ENCODE data around the gene SDHAF2.
A peak's percentile ranks its signal among the peaks of the same experiment; 100 is the strongest.
"Not testable (repeated sequence)": the region's sequence is repeated elsewhere in the genome, so short reads cannot be mapped to it uniquely, and the experiment has no call there.

SDHAF2 gene

DNA sequence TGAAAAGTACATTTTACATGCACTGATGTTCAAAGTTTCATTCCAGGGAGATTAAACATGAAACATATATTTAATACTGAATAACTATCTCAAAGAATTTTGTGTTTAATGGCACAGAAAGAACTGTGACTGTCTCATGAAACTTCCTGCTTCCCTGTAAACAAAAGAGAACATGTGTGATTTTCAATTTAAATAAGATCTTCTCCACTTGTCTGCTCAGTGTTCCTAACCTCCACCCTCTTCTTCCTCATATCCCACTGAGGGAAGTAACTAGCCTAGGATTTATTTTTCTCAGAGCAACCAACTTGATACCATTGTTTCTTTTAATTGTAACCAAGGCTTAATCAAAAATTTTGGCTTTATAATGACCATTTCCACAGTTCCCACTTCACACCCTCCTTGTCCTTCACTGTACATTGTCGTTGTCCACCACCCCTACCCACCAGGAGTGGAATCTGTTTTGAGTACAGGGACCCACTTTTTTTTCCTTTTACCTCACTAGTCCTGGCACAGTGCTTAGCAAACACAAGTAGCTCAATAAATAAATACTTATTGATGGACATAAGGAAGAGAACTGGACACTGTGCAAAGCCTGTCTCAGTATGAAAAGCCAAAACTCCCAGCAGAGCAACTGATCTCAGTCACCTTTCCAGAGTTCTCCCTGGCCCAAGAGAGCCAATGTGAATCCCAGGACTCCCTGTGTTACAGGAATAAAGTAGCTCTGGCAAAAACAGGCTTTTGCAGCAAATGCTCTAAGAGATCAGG, 4.4 kb upstream of the SDHAF2 start:
- no peak for DNase-seq (ENCODE audit: low read depth in 2 of 2, low spot score in 1 of 2)

DNA sequence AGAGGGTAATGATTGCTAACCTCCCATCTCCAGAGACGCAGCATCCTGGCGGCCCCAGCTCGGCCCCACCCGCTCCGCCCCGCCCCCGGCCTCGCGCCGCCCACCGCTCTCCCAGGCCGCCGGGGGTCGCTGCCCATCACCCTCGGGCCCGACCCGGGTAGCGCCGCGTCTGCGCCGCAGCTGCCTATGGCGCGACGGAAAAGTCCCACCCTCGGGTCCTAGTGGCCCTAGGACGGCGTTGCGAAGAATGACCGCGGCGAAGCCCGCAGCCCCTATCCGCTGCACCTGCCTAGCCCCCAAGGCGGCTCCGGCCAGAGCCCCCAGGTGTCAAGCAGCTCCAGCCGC, 606 bp upstream of the SDHAF2 start:
- peak; percentile 15 to 50 for DNase-seq (ENCODE audit: low read depth in 2 of 2, low spot score in 1 of 2)

DNA sequence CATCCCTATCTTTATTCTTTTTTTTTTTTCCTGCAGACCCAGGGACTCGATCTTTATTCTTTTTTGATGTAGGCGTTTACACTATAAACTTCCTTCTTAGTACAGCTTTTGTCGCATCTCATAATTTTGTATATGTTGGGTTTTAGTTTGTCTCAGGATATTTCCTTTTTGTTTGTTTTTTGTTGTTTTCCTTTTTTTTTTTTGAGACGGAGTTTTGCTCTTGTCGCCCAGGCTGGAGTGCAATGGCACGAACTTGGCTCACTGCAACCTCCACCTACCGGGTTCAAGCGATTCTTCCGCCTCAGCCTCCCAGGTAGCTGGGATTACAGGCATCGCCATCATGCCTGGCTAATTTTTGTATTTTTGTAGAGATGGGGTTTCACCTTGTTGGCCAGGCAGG, 915 bp downstream of the SDHAF2 start:
- not testable (repeated sequence) for DNase-seq (ENCODE audit: low read depth in 2 of 2, low spot score in 1 of 2)

DNA sequence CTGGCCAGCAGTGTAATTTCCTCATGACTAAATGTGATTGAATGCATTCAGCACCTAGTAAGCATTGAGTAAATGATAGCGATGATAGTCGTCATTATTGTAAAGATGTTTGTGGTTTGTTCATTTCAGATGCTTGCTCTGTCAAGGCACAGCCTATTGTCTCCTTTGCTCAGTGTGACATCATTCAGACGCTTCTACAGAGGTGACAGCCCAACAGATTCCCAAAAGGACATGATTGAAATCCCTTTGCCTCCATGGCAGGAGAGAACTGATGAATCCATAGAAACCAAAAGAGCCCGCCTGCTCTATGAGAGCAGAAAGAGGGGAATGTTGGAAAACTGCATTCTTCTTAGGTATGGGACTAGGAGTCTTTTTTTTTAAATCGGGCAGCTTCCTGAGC, 7.6 kb downstream of the SDHAF2 start:
- no peak for DNase-seq (ENCODE audit: low read depth in 2 of 2, low spot score in 1 of 2)

DNA sequence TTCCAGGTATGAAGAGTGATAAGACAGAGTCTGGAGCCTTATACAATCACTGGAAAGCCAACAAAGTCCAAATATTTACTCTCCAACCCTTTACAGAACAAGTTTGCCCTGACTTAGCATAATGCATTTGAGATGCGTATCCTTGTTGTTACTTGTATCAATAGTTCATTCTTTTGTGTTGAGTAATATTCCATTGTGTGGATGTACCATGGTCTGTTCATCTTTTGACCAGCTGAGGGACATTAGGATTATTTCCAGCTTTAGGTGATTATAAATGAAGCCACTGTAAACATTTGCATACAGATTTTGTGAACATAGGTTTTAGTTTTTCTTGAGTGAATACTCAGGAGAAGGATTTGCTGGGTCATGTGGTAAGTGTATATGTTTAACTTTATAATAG, 9.7 kb downstream of the SDHAF2 start:
- DNase-seq (ENCODE audit: low read depth in 2 of 2, low spot score in 1 of 2), result no peak

DNA sequence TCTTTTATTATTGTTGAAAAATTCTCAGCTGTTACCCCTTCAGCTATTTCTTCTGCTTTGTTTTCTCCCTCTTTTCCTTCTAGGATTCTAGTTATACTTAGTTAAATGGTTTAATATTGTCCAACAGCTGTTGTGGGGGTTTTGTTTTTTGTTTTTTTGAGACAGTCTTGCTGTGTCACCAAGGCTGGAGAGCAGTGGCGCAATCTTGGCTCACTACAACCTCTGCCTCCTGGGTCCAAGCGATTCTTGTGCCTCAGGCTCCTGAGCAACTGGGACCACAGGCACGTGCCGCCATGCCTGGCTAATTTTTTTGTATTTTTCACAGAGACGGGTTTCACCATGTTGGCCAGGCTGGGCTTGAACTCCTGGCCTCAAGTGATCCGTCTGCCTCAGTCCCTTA, 12.7 kb downstream of the SDHAF2 start:
- DNase-seq (ENCODE audit: low read depth in 2 of 2, low spot score in 1 of 2), result no peak

DNA sequence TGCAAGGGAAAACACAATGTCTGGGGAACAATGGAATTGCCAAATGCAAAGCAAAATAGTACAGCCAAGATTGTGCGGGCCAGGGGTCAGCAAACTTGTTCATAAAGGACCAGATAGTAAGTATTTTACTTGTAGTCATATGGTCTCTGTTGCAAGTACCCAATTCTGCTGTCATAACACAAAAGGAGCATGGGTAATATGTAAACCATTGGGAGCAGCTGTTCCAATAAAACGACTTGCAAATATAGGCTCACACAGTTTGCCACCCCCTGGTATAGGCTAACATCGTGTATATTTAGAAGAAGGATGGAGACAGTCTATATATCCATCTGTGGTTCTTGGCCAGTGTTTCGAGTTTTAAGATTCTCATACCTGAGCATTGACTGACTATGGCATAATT, 15.6 kb downstream of the SDHAF2 start:
- DNase-seq (ENCODE audit: low read depth in 2 of 2, low spot score in 1 of 2), result no peak

DNA sequence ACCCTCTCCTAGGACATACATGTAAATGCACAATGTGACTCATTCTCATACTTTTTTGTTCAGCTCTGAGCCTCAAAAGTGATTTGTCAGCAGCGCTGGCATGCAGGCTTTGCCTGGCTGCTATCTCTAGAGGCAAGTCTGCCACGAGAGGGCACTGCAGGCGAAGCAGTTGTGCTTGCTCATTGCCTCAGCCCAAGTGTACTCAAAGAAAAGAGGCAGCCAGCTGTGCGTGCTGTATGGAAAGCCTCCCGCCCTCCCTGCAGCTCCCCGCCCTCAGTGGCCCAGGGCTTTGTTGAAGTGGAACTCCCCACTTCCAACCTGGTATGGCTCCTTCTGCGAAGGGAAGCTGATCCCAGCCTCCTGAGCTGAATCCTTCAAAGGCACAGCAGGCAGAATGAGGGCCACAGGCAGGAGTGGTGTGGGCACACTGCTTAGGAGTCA, 16.3 kb downstream of the SDHAF2 start:
- peak; percentile 18 to 32 for DNase-seq (ENCODE audit: low read depth in 2 of 2, low spot score in 1 of 2)

DNA sequence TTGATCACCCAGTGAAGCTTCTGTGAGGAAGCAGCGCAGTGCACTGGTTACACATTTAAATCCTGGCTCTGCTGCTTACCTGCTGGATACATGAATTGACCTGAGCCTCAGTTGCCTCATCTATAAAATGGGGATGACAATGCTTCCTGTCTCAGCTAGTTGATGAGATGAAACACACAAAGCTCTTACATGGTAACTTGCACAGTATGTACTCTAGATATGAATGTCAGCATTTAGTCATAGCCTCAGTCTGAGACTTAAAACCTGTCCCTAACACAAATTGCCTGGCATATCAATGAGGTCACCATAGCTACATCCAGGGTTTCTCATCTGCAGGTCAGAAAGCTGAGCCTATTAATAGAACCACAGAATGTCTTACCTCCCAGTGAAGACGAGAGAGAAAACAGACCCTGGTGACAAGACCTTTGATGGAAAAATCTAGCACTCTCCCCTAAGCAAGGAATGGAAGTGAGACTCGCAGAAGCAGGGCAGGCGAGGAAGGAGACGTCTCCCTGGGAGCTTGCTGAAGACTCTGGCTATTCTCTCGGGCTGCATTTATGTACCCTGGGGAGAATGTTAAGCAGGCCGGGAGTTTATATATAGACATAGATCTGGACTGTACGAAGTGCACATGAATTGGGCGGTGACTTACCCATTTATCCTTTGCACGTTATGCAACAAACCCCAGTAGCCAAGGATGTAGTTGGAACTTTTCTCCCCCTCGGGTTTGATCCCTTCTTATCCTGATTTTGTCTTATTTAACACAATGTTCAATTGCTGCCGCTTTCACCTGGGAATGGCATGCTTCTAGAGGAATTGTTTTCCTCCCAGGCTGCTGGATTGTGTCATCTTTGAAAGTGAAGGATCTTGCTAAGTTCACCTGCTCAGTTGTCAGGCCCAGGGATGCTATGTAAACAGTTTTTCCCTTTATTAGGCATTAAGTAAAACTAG, 18.0 kb downstream of the SDHAF2 start:
- DNase-seq (ENCODE audit: low read depth in 2 of 2, low spot score in 1 of 2), result no peak

DNA sequence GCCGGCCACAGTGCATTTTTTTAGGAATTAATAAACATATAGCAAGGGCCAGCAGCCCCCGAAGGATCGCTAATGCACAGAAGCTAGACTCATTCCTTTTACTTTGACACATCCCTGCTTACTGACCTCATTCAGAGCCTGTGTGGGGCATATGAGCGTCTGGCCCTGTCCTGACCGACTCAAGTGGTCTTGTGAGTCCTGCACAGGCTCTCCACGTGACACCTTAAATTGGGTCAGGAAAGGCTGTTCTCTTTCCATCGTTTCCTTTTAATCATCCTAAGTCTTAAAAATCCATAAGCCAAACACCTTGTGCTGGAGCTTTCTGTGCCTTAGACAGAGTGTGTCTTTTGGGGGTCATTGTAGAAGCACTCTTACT, 18.6 kb downstream of the SDHAF2 start:
- DNase-seq (ENCODE audit: low read depth in 2 of 2, low spot score in 1 of 2), result no peak

DNA sequence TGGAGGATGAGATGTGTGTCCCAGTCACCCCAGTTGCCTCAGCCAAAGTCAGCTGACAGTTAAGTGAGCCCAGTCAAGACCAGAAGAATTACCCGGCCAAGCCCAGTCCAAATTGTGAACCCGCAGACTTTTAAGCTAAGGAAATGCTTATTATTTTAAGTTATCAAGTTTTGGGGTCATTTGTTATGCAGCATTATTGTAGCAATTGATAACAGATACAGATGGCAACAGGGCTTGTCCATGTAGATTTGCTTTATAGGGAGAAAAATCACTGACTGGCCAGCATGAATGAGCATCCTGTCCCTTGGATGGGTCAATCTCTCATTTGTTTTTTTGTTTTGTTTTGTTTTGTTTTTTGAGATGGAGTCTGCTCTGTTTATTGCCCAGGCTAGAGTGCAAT, 22.9 kb downstream of the SDHAF2 start:
- no peak for DNase-seq (ENCODE audit: low read depth in 2 of 2, low spot score in 1 of 2)

DNA sequence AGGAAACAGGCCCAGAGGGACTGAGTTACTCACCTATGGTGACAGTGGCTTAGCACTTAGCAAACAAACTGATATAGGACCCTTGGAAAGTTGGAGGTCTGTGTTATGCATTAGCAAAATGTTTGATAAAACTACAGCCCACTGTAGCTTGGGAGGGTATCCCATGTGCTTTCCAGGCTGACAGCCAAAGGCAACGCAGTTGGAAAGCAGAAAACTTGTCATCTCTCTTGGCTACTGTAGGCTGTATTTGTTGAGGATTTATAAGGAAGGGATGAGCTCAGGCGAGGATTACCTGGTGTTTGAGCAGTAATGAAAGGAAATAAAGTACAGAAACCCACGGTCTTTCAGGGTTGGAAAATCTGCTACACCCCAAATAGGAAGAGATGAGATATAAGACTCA, 23.8 kb downstream of the SDHAF2 start:
- DNase-seq (ENCODE audit: low read depth in 2 of 2, low spot score in 1 of 2), result no peak

DNA sequence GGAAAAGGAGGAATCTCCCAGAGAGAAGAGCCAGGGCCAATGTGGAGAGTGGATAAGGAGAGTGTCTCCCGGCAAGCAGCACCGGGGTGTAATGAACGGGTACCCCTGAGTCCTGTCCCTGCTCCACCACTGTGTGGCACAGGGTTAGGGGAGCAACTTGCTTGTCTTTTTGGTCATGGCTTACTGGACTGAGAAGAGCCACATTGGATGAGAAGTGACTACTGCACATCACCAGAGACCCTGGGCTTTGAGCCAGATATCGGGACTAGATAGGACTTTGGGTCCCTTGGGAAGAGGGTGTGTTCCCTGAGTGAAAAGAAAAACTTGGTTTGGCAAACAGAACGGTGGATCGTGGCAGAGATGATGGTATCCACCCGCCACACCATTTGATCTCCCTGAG, 24.6 kb downstream of the SDHAF2 start:
- DNase-seq (ENCODE audit: low read depth in 2 of 2, low spot score in 1 of 2), result no peak

DNA sequence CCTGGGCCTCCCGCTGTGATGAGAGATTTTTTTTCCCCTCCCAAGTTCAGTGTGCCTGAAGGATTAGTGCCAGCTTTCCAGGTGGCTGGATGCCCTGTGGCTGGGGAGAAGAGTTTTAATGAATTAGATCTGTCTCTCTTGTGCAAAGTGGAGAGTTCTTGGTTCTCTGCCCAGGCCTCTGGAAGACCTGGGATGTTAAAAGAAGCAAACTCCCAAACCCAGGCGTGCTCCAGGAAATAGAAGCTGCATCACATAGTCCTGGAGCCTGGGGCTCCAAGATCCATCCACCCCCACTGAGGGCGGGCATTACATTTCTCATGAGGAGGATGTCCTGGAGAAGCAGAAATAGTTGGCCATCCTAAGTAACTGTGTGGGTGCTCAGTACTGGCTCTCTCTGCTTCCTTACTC, 30.6 kb downstream of the SDHAF2 start:
- DNase-seq (ENCODE audit: low read depth in 2 of 2, low spot score in 1 of 2), result no peak

DNA sequence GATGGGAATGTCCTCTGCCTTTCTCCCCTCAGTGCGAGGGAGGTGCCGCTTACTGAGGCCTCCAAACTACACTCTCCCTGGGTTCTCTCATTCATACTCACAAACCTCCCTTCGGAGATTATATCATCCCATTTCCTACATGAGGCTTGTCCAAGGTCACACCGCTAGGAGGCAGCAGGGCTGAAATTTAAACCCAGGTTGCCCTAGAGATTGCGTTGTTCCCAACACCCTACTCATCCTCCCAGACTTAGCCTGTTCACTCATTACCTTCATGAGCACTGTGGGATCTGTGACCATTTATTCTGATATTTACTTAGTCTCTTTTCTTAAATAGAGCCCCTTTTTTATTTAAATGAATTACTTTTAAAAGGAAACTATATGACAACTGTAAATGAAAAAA, 31.1 kb downstream of the SDHAF2 start:
- no peak for DNase-seq (ENCODE audit: low read depth in 2 of 2, low spot score in 1 of 2)

DNA sequence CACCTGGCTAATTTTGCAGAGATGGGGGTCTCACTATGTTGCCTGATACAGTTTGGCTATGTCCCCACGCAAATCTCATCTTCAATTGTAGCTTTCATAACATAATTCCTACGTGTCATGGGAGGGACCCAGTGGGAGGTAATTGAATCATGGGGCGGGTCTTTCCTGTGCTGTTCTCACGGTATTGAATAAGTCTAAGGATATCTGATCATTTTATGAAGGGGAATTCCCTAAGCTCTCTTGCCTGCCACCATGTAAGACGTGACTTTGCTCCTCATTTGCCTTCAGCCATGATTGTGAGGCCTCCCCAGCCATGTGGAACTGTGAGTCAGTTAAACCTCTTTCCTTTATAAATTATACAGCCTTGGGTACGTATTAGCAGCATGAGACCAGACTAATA, 37.7 kb downstream of the SDHAF2 start:
- DNase-seq (ENCODE audit: low read depth in 2 of 2, low spot score in 1 of 2), result not testable (repeated sequence)

DNA sequence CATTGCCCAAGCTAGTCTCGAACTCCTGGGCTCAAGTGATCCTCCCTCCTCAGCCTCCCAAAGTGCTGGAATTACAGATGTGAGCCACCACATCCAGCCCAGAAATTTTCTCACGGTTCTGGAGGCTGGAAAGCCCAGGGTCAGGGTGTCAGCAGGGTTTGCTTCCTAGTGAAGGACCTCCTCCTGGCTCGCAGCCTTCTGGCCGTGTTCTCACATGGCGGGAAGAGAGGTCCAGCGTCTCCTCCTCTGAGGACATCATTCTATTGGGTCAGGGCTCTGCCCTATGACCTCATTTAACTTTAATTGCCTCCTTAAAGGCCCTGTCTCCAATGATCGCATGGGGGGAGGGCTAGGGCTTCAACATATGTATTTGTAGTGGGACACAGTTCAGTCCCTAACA, 38.1 kb downstream of the SDHAF2 start:
- no peak for DNase-seq (ENCODE audit: low read depth in 2 of 2, low spot score in 1 of 2)

DNA sequence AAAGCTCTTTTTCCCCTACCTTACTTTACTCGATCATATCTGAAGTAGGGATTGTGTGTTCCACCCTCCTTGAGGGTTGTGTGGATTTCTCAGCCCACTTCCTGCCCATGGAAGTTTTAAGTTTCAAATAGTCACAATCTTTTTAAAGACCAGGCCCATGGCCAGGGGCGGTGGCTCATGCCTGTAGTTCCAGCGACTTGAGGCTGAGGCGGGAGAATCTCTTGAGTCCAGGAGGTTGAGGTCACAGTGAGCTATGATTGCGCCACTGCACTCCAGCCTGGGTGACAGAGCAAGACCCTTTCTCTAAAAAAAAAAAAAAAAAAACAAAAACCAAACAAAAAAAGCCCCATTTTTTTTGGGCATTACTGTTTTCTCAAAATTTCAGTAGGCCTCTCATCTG, 42.4 kb downstream of the SDHAF2 start:
- DNase-seq (ENCODE audit: low read depth in 2 of 2, low spot score in 1 of 2), result no peak

DNA sequence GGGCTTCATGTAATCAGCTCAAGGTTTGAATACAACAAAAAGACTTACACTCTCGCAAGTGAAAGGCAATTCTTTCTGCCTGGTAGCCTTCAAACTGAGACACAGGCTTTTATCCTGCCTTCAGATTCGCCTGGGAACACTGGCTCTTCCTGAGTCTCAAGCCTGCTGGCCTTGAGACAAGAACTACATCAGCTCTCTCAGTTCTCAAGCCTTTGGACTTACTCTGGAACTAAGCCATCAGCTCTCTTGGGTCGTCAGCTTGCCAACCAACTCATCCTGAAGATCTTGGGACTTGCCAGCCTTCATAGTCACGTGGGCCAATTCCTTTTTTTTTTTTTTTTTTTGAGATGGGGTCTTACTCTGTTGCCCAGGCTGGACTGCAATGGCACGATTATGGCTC, 42.9 kb downstream of the SDHAF2 start:
- DNase-seq (ENCODE audit: low read depth in 2 of 2, low spot score in 1 of 2), result no peak

DNA sequence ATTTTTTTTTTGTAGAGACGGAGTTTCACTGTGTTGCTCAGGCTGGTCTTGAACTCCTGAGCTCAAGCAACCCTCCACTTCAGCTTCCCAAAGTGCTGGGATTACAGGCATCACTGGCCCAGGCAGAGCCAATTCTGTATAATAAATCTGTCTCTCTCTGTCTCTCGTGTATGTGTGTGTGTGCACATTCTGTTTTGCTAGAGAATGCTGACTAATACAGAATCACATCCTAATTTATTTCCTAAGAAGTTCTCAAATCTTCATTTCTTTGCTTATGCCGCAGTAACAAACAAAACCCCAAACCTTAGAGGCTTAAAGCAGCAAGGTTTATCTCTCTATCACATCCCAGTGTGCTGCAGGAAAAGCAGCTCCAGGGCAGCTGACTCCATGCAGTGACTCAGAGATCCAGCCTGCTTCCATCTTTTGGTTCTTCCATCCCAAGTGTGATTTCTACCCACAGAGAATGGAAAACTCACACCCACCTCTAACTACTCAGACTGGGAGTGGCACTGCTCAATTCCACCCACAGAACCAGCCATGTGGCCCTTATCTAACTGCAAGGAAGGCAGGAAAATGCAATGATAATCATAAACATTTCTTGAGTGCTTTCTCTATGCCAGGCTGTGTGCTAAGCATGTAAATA, 43.6 kb downstream of the SDHAF2 start:
- DNase-seq (ENCODE audit: low read depth in 2 of 2, low spot score in 1 of 2), result no peak

DNA sequence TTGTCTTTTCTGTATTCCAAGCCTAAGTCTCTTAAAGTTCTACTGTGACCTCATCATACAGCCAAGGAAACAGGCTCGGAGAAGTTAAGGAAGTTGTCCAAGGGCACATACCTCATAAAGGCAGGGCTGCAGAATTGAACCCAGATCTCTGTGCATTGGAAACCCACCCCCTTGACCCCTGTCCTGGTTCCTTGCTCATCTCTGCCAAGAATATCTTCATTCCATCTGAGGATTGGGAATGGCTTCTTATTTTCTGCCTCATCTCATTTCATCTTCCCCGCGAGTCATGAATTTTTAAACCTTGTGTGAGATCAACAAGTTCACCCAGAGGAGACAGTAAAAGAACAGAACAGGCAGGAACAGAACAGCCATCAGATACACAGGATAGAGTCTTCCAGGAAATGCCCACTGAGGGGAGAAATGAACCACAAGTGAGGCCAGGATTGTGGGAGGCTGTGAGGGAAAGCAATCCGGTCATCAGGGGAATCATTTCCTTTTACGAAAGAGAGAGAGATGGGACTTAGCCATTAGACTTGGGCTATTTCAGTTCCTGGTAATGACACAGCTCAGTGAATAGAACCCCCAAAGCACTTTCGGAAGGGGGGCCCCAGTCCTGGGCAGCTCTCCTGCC, 44.2 kb downstream of the SDHAF2 start:
- no peak for DNase-seq (ENCODE audit: low read depth in 2 of 2, low spot score in 1 of 2)

DNA sequence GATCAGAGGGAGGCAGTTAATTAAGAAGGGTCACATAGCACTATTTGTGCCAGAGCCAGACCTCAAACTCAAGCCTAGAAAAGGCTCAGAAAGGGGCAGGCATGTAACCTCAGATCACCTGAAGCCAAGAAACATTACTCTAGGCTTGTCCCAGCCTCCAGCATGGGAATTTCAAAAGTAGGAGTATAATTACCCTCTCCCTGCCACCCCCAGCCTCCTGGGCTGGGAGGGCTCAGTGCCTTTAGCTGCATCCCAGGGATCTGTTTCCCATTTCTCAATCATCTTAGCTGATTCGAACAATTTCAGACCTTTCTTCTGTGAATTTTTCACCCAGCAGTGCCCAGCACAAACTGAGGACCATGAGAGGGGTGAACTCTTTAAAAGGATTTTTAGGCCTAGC, 45.5 kb downstream of the SDHAF2 start:
- DNase-seq (ENCODE audit: low read depth in 2 of 2, low spot score in 1 of 2), result no peak
